ENCODE measurements around the gene HCN2. TPM values are rescaled to one million over a fixed set of nuclear protein-coding genes. Genes with fewer than 3 reads are reported as not detected.

Gene HCN2
- total and polyA plus RNA-seq, 9 of the 15 experiments (the other 6 are each of a cell fraction or from before 2014, with no cell fraction given) = 0.29 to 4.2 (median 0.82) TPM; not detected in 2

DNA sequence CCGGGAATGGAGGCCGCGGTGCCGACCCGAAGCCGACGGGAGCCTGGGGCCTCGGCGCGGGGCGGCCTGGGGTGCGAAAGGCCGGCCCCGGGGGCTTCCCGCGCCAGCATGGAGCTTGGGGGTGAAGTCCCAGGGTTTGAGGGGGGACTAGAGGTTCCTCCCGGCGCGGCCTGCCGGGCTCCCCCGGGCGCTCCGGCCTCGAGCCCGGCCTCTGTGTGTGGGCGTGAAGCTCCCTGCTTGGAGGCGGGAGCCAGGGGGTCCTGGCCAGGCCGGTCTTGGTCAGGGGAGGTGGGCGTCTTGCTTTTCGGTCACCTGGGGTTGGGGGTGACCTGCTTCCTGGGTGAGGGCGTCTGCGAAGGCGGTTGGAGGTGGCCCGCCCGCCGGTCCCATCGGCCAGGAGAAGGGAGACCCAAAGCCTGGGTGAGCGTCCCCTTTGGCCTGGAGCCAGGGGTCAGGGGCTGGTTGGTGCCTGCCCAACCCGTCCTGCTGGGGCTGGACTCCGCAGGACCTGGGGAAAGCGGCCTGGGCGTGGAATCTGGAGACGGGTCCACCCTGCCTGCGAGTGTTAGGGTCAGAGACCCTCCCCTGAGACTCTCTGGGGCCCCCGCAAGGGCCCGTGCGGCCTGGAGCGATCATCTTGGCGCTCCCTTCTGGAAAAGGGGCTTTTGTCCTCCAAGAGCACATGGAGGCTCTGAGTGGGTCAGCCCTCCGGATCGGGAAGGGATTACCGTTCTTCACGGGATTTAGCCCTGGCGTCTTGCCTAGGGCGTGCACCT is 16.8 kb upstream of the HCN2 start:
- POLR2A ChIA-PET = interaction anchor here (0.6 to 2.2 kb wide), 4 partner anchors 11 to 202 kb away, joined by 3 to 13 read pairs (median 7); no protein-coding TSS in a partner anchor
- Histone ChIP-seq H3K9ac (ENCODE audit: insufficient read depth in 1 of 2, low read depth in 2 of 2, low read length in 2 of 2) (peak overlapping the region; percentile 89 to 96), H3K9me1 (ENCODE audit: control insufficient read depth, insufficient read depth, low read length) (peaks cover 15% of the 10 kb centered on the region), H3K27ac (ENCODE audit: extremely low read depth, low read depth, low read length) (peak overlapping the region; percentile 94), H3K27me3 (ENCODE audit: control insufficient read depth in 2 of 2, insufficient read depth in 2 of 2, low read length in 2 of 2) (no peaks in the 10 kb centered on the region), H3K36me3 (ENCODE audit: control insufficient read depth, insufficient read depth, low read length) (peaks cover 27% of the 10 kb centered on the region; the same call in 2 of the 3 replicates), H3K4me2 (ENCODE audit: insufficient read depth, low read length) (peak overlapping the region; percentile 92), H3K4me3 (peak overlapping the region; percentile 99), H3K79me2 (ENCODE audit: control insufficient read depth, insufficient read depth, low read length) (peaks cover 59% of the 10 kb centered on the region), H2AFZ (ENCODE audit: low read depth, low read length) (no peak overlapping the region), H3K4me1 (replicated peaks in 1 of 2; ENCODE audit: control insufficient read depth in 2 of 2, insufficient read depth in 2 of 2, low read length in 2 of 2) (peaks cover 28 to 70% of the 10 kb centered on the region in 2 experiments), H3K9me3 (replicated peaks; ENCODE audit: control insufficient read depth, insufficient read depth, low read depth, low read length) (peaks cover 8% of the 10 kb centered on the region), H4K20me1 (replicated peaks; ENCODE audit: control insufficient read depth, insufficient read depth, low read length) (peaks cover 46% of the 10 kb centered on the region)
- FAIRE-seq (no peak), ATAC-seq (peak; percentile 13), DNase-seq (ENCODE audit: extremely low read depth in 1 of 4, low spot score in 3 of 4) (peak; percentile 27 to 70 (median 64))
- CTCF ChIA-PET (ENCODE audit: low intra/inter-chr PET ratio) = interaction anchor here (0.5 kb wide), 1 partner anchor 409 kb away, joined by 4 read pairs; no protein-coding TSS in a partner anchor
- WGBS (ENCODE audit: insufficient coverage, low coverage, missing lambda C conversion rate) = under 1% methylated on average over 41 of the region's 55 CpGs
- intact Hi-C loops (cut with micrococcal nuclease) (no loop called here), in situ Hi-C loops (cut with MboI) (no loop called here)
- TSS peak; percentile 72 for BruUV-seq (replicated peaks)
- TF ChIP-seq ZFX (CRISPR knock-in tag; IDR thresholded peaks at IDR 0.05) (peak; percentile 27), ARID4B (CRISPR knock-in tag; IDR thresholded peaks at IDR 0.05) (peak; percentile 43; the same call in 1 of the 2 replicates), CREB3L1 (IDR thresholded peaks at IDR 0.05; ENCODE audit: borderline replicate concordance, low read depth) (no peak), MTA1 (IDR thresholded peaks at IDR 0.05; ENCODE audit: borderline replicate concordance) (no peak), CHD2 (IDR thresholded peaks at IDR 0.05; ENCODE audit: low read depth, low read length) (peak; percentile 79), MYC (IDR thresholded peaks at IDR 0.05; ENCODE audit: low read depth, low read length) (no peak), MYC (CRISPR knock-in tag; IDR thresholded peaks at IDR 0.05; ENCODE audit: borderline replicate concordance, low read depth) (peak; percentile 41; the same call in 1 of the 2 replicates)
- TF ChIP-seq, protein P1, sequence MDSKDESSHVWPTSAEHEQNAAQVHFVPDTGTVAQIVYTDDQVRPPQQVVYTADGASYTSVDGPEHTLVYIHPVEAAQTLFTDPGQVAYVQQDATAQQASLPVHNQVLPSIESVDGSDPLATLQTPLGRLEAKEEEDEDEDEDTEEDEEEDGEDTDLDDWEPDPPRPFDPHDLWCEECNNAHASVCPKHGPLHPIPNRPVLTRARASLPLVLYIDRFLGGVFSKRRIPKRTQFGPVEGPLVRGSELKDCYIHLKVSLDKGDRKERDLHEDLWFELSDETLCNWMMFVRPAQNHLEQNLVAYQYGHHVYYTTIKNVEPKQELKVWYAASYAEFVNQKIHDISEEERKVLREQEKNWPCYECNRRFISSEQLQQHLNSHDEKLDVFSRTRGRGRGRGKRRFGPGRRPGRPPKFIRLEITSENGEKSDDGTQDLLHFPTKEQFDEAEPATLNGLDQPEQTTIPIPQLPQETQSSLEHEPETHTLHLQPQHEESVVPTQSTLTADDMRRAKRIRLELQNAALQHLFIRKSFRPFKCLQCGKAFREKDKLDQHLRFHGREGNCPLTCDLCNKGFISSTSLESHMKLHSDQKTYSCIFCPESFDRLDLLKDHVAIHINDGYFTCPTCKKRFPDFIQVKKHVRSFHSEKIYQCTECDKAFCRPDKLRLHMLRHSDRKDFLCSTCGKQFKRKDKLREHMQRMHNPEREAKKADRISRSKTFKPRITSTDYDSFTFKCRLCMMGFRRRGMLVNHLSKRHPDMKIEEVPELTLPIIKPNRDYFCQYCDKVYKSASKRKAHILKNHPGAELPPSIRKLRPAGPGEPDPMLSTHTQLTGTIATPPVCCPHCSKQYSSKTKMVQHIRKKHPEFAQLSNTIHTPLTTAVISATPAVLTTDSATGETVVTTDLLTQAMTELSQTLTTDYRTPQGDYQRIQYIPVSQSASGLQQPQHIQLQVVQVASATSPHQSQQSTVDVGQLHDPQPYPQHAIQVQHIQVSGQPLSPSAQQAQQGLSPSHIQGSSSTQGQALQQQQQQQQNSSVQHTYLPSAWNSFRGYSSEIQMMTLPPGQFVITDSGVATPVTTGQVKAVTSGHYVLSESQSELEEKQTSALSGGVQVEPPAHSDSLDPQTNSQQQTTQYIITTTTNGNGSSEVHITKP (IDR thresholded peaks at IDR 0.05; ENCODE audit: partially characterized antibody) = peak; percentile 9
- TF ChIP-seq, protein P2, sequence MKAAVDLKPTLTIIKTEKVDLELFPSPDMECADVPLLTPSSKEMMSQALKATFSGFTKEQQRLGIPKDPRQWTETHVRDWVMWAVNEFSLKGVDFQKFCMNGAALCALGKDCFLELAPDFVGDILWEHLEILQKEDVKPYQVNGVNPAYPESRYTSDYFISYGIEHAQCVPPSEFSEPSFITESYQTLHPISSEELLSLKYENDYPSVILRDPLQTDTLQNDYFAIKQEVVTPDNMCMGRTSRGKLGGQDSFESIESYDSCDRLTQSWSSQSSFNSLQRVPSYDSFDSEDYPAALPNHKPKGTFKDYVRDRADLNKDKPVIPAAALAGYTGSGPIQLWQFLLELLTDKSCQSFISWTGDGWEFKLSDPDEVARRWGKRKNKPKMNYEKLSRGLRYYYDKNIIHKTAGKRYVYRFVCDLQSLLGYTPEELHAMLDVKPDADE (conservative IDR thresholded peaks at IDR 0.05; ENCODE audit: control insufficient read depth, low read depth, low read length) = 0 out of 2 replicates have a peak, but pooled peaks have one; percentile 28
